ENCODE results near the gene ARVCF.

GRCh38 chr22:19941365-19942082 is 75.1 kb downstream of the ARVCF start, which contains the start of the genes COMT and TXNRD2:
- TF ChIP-seq EZH2 (IDR thresholded peaks at IDR 0.05; ENCODE audit: borderline replicate concordance, low read depth, low read length, severe bottlenecking) (no peak), MYC (IDR thresholded peaks at IDR 0.05; ENCODE audit: low read depth, low read length) (no peak)

Data from endothelial cell of umbilical vein (primary cell).